Spleen (tissue), 7 donors: ENCODE results near the gene AMZ2.
"Not testable (repeated sequence)": the region's sequence is repeated elsewhere in the genome, so short reads cannot be mapped to it uniquely, and the experiment has no call there.

Experiments used
- POLR2A ChIP-seq, 3 donors: fragments of 450-650 bp; IDR thresholded peaks; one replicate each; pipeline ENCODE4 v1.5.1; 2017; ENCODE audit warnings: antibody characterized with exemption in 3 of 3, mild to moderate bottlenecking in 1 of 3
- TF ChIP-seq, protein P1 (sequence below), 11 experiments: fragments of 200-600 bp in 7 of 11; fragments of 450-650 bp in 4 of 11; sonication (generic) in 4 of 11; IDR thresholded peaks in 8 of 11; conservative IDR thresholded peaks in 3 of 11; 1 replicate in 7 of 11; 2 replicates in 4 of 11; pipeline versions ENCODE4 v1.4.0 to v1.8.0; 2016 to 2021; ENCODE audit warnings: antibody characterized with exemption in 11 of 11, inconsistent platforms in 4 of 11, mild to moderate bottlenecking in 1 of 11
- donor health status: DM: no; HTN: no; CAD: no; lungs with moderate emphysema.
- donor health status: DM: no; HTN: no; CAD: no.
- donor health status: DM: no; HTN: no; CAD: no.

GRCh38 chr17:68201418-68201771, 46.4 kb upstream of the AMZ2 start:
- TF ChIP-seq, protein P1, sequence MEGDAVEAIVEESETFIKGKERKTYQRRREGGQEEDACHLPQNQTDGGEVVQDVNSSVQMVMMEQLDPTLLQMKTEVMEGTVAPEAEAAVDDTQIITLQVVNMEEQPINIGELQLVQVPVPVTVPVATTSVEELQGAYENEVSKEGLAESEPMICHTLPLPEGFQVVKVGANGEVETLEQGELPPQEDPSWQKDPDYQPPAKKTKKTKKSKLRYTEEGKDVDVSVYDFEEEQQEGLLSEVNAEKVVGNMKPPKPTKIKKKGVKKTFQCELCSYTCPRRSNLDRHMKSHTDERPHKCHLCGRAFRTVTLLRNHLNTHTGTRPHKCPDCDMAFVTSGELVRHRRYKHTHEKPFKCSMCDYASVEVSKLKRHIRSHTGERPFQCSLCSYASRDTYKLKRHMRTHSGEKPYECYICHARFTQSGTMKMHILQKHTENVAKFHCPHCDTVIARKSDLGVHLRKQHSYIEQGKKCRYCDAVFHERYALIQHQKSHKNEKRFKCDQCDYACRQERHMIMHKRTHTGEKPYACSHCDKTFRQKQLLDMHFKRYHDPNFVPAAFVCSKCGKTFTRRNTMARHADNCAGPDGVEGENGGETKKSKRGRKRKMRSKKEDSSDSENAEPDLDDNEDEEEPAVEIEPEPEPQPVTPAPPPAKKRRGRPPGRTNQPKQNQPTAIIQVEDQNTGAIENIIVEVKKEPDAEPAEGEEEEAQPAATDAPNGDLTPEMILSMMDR (IDR thresholded peaks at IDR 0.05 in 8 of 11, conservative IDR thresholded peaks at IDR 0.05 in 3 of 11): not testable (repeated sequence)
- TF ChIP-seq POLR2A (IDR thresholded peaks at IDR 0.05): not testable (repeated sequence)
